Muscle of leg (tissue), 11 donors: ENCODE measurements around the gene WDR87. TPM values are rescaled to one million over a fixed set of nuclear protein-coding genes. Genes with fewer than 3 reads are reported as not detected.
A peak's percentile ranks its signal among the peaks of the same experiment; 100 is the strongest.

Experiments
- DNase-seq: peaks from one replicate; pipeline ENCODE4 v3.0.0; 2013
- H3K27ac ChIP-seq: one replicate; pipeline ENCODE4 v1.5.1; 2013; ENCODE audit warnings: mild to moderate bottlenecking, low read length, control low read depth
- H3K27me3 ChIP-seq: one replicate; pipeline ENCODE4 v1.6.1; 2013; ENCODE audit warnings: low read length; ENCODE audit not compliant: control insufficient read depth, insufficient read depth
- H3K36me3 ChIP-seq: one replicate; pipeline ENCODE4 v1.6.1; 2013; ENCODE audit warnings: low read length; ENCODE audit not compliant: control insufficient read depth, insufficient read depth
- H3K4me1 ChIP-seq: one replicate; pipeline ENCODE4 v1.6.1; 2013; ENCODE audit warnings: low read length; ENCODE audit not compliant: control insufficient read depth, insufficient read depth
- H3K4me3 ChIP-seq: one replicate; pipeline ENCODE4 v1.5.1; 2013; ENCODE audit warnings: low read length, control low read depth
- H3K9me3 ChIP-seq: replicated peaks from 2 replicates; pipeline ENCODE4 v1.6.1; 2013; ENCODE audit warnings: low read depth, low read length; ENCODE audit not compliant: control insufficient read depth
- WGBS: methylation state at CpG from one replicate; pipeline ENCODE4 v1.1.5; 2013; ENCODE audit warnings: missing lambda C conversion rate; ENCODE audit not compliant: insufficient coverage; 5-methylcytosine and 5-hydroxymethylcytosine counted together
- polyA plus RNA-seq, 8 donors: library from polyadenylated mRNA; unstranded; fragments of 120-200 nt; gene quantifications; one replicate each; pipeline versions ENCODE4 v1.2.1 to v1.2.3, GENCODE V29; 2013; ENCODE audit warnings: inconsistent platforms in 1 of 8, low replicate concordance in 1 of 8; ENCODE audit not compliant: insufficient read length in 8 of 8, insufficient read depth in 1 of 8
- total RNA-seq: library from RNA; stranded (reverse); fragments of 120-200 nt; gene quantifications from one replicate; pipeline ENCODE4 v1.2.4, GENCODE V29; 2013

WDR87 gene
- total and polyA plus RNA-seq, 9 donors = under 0.01 to 0.18 (median 0.10) TPM

DNA sequence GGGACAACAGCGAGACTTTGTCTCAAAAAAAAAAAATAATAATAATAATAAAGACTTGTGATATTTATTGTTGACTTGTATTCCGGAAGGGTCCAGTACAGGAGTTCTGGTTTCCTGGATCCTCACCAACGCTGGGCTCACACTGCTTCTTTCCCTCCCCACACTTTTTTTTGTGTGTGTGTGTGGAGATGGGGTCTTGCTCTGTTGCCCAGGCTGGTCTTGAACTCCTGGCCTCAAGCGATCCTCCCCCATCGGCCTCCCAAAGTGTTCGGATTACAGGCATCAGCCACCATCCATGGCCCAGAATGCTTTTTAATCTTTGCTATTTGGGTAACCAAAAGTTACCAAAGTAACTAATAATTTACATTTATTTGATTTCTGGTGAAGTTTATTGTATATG is 39.7 kb upstream of the WDR87 start:
- WGBS = no CpG with 5 or more reads among the region's 6 CpGs
- no peak for DNase-seq
- no peaks in the 10 kb centered on the region for H3K36me3 ChIP-seq
- no peaks in the 10 kb centered on the region for H3K4me1 ChIP-seq
- no peaks in the 10 kb centered on the region for H3K9me3 ChIP-seq
- no peaks in the 10 kb centered on the region for H3K27me3 ChIP-seq
- no peak overlapping the region for H3K4me3 ChIP-seq
- H3K27ac ChIP-seq = no peak overlapping the region

- H3K27ac ChIP-seq = no peak overlapping the region
- WGBS = 71% methylated on average over 4 of the region's 5 CpGs
- H3K27me3 ChIP-seq = no peaks in the 10 kb centered on the region
- no peak for DNase-seq
- peaks cover 2% of the 10 kb centered on the region for H3K9me3 ChIP-seq
- no peaks in the 10 kb centered on the region for H3K4me1 ChIP-seq
- no peak overlapping the region for H3K4me3 ChIP-seq
- no peaks in the 10 kb centered on the region for H3K36me3 ChIP-seq
Observed at GRCh38 chr19:37943480-37943879, 37.1 kb upstream of the WDR87 start.

DNA sequence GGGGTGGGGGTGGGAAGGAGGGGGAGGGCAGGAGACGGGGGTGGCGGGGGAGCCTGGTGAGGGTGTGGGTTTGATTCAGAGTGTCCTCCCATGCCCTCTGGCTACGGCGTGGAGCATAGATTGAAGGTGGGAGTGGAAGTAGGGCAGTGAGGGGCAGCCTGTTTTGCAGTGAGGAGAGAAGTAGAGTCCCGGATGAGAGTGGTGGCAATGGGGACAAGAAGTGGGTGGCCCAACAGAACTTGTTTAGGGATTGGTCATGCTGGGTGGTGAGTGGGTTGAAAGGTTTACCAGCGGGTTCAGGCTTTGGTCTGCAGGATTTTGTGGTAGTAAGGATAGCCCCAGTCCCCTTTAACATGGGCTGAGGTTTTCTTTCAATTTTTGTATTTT is 36.1 kb upstream of the WDR87 start:
- H3K27ac ChIP-seq = no peak overlapping the region
- no peak for DNase-seq
- H3K4me3 ChIP-seq = no peak overlapping the region
- no peaks in the 10 kb centered on the region for H3K27me3 ChIP-seq
- no peaks in the 10 kb centered on the region for H3K36me3 ChIP-seq
- H3K4me1 ChIP-seq = no peaks in the 10 kb centered on the region
- H3K9me3 ChIP-seq = peaks cover 2% of the 10 kb centered on the region
- 95% methylated on average over 3 of the region's 6 CpGs for WGBS

GRCh38 chr19:37941782-37942515 is 35.6 kb upstream of the WDR87 start:
- no peaks in the 10 kb centered on the region for H3K36me3 ChIP-seq
- H3K4me3 ChIP-seq = no peak overlapping the region
- no peak for DNase-seq
- WGBS = 80% methylated on average over 7 of the region's 12 CpGs
- peaks cover 2% of the 10 kb centered on the region for H3K9me3 ChIP-seq
- no peaks in the 10 kb centered on the region for H3K27me3 ChIP-seq
- H3K27ac ChIP-seq = no peak overlapping the region
- no peaks in the 10 kb centered on the region for H3K4me1 ChIP-seq

DNA sequence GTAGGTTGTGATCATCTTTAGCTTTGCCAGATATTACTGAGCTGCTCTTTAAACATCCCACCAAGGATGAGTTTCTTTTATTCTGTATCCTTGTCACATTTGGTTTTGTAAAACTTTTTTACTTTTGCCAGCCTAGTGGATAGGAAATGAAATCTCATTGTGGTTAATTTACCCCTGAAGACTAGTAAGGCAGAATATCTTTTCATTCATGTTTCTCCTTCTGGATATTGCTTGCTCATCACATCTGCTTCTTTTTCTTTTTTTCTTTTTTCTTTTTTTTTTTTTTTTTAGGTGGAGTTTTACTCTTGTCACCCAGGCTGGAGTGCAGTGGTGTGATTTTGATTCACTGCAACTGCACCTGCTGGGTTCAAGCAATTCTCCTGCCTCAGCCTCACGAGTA is 32.0 kb upstream of the WDR87 start:
- DNase-seq = no peak
- peaks cover 12% of the 10 kb centered on the region for H3K9me3 ChIP-seq
- no peak overlapping the region for H3K4me3 ChIP-seq
- H3K36me3 ChIP-seq = no peaks in the 10 kb centered on the region
- no peak overlapping the region for H3K27ac ChIP-seq
- no CpG with 5 or more reads among the region's 1 CpG for WGBS
- peaks cover 8% of the 10 kb centered on the region for H3K4me1 ChIP-seq
- H3K27me3 ChIP-seq = no peaks in the 10 kb centered on the region

- peaks cover 23% of the 10 kb centered on the region for H3K4me1 ChIP-seq
- peaks cover 12% of the 10 kb centered on the region for H3K9me3 ChIP-seq
- no peak overlapping the region for H3K27ac ChIP-seq
- H3K27me3 ChIP-seq = no peaks in the 10 kb centered on the region
- no peaks in the 10 kb centered on the region for H3K36me3 ChIP-seq
- H3K4me3 ChIP-seq = no peak overlapping the region
- 100% methylated on average over 1 of the region's 2 CpGs for WGBS
- no peak for DNase-seq
Observed at GRCh38 chr19:37936886-37937285, 30.5 kb upstream of the WDR87 start.

GRCh38 chr19:37936166-37936565 is 29.8 kb upstream of the WDR87 start:
- Histone ChIP-seq H3K4me1 (peaks cover 29% of the 10 kb centered on the region), H3K4me3 (no peak overlapping the region), H3K27me3 (no peaks in the 10 kb centered on the region), H3K36me3 (no peaks in the 10 kb centered on the region), H3K27ac (no peak overlapping the region), H3K9me3 (peaks cover 12% of the 10 kb centered on the region)
- no peak for DNase-seq
- no CpG with 5 or more reads among the region's 2 CpGs for WGBS

GRCh38 chr19:37935341-37935740 is 28.9 kb upstream of the WDR87 start:
- Histone ChIP-seq H3K27ac (no peak overlapping the region), H3K4me1 (peaks cover 29% of the 10 kb centered on the region), H3K36me3 (no peaks in the 10 kb centered on the region), H3K27me3 (no peaks in the 10 kb centered on the region), H3K9me3 (peaks cover 12% of the 10 kb centered on the region), H3K4me3 (no peak overlapping the region)
- no CpG with 5 or more reads among the region's 1 CpG for whole genome bisulfite sequencing
- DNase-seq = no peak

GRCh38 chr19:37933937-37934358 is 27.6 kb upstream of the WDR87 start:
- peaks cover 12% of the 10 kb centered on the region for H3K9me3 ChIP-seq

DNA sequence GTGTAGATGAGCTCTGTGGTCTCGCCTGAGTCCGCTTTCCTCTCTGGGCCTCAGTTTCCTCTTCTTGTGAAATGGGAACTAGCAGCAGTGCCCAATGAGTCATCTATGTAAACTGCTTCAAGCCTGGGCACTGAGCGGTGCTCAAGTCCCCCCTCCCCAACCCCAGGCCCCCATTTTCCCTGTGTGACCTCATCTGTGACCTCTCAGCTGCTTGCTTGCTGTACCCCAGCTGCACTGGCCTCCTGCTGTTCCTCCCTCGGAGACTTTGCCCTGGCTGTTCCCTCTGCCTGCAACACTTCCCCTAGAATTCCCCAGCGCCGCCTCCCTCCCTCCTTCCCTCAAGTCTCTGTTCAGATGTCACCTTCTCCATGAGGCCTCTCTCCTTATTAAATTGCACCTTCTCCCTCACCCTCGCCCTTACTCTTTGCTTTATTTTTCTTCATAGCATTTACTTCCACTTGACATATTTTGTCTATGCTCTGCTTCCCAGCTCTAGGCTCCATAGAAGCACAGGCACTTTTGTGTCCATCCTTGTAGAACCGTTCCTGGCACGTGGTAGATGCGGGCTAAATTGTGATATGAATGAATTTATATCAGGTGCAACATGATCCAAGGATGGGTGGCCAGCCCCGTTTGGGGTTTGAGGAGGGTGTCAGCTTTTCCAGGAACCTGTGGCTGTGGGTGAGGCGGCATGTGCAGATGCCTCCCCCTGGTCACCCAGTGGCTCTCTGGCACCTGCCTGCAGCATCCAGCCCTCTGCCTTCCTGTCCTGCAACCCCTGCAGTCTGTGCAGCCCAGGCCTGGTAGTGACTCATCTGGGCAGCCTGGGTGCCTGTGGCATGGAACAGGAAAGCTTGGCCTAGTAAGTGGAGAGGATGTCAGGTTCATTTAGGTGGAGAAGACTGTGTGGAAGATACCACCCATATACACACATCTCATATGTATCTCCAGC is 26.9 kb upstream of the WDR87 start:
- no peak for DNase-seq
- Histone ChIP-seq H3K4me1 (peaks cover 29% of the 10 kb centered on the region), H3K27me3 (no peaks in the 10 kb centered on the region), H3K4me3 (no peak overlapping the region), H3K27ac (peak overlapping the region; percentile 25), H3K9me3 (peaks cover 10% of the 10 kb centered on the region), H3K36me3 (no peaks in the 10 kb centered on the region)
- WGBS = 74% methylated on average over 8 of the region's 12 CpGs

More at GRCh38 chr19:37933937-37934358, 27.6 kb upstream of the WDR87 start:
- Histone ChIP-seq H3K4me1 (peaks cover 29% of the 10 kb centered on the region), H3K4me3 (no peak overlapping the region), H3K36me3 (no peaks in the 10 kb centered on the region), H3K27ac (peak overlapping the region; percentile 25), H3K27me3 (no peaks in the 10 kb centered on the region)
- 36% methylated on average over 5 of the region's 9 CpGs for WGBS
- peak; percentile 82 for DNase-seq
